Measurements from ENCODE around the gene LAMB1.

The LAMB1 gene

DNA sequence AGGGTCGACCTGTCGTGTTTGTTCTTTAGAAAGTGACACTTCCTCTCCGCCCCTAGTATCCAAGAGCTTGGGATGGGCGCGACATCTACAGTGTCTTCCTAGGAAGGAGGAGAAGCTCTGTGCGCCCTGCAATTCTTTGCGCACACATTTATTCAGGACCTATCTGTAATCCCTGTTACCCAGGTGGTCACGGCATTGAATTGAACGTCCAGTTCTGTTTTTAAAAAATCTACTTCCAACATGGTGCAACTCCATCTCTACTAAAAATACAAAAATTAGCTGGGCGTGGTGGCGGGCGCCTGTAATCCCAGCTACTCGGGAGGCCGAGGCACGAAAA lies 606 bp upstream of the LAMB1 start:
- H3K27me3 ChIP-seq (ENCODE audit: low read depth, low read length), result no peaks in the 10 kb centered on the region
- H2AFZ ChIP-seq (ENCODE audit: low read depth, low read length), result no peak overlapping the region
- H3K79me2 ChIP-seq (ENCODE audit: low read length), result no peaks in the 10 kb centered on the region
- no peak overlapping the region for H3K4me2 ChIP-seq (ENCODE audit: low read length)
- H3K9ac ChIP-seq (ENCODE audit: low read length), result no peak overlapping the region
- no peak for TF ChIP-seq EZH2phosphoT487 (IDR thresholded peaks at IDR 0.05; ENCODE audit: low read depth)
- TF ChIP-seq, protein P1, sequence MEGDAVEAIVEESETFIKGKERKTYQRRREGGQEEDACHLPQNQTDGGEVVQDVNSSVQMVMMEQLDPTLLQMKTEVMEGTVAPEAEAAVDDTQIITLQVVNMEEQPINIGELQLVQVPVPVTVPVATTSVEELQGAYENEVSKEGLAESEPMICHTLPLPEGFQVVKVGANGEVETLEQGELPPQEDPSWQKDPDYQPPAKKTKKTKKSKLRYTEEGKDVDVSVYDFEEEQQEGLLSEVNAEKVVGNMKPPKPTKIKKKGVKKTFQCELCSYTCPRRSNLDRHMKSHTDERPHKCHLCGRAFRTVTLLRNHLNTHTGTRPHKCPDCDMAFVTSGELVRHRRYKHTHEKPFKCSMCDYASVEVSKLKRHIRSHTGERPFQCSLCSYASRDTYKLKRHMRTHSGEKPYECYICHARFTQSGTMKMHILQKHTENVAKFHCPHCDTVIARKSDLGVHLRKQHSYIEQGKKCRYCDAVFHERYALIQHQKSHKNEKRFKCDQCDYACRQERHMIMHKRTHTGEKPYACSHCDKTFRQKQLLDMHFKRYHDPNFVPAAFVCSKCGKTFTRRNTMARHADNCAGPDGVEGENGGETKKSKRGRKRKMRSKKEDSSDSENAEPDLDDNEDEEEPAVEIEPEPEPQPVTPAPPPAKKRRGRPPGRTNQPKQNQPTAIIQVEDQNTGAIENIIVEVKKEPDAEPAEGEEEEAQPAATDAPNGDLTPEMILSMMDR (IDR thresholded peaks at IDR 0.05; ENCODE audit: low read depth, low read length), result no peak
- H3K4me1 ChIP-seq (ENCODE audit: low read length), result no peaks in the 10 kb centered on the region
- H3K27ac ChIP-seq (ENCODE audit: low read length), result no peak overlapping the region
- no peaks in the 10 kb centered on the region for H3K36me3 ChIP-seq (replicated peaks; ENCODE audit: low read depth, low read length)
- H4K20me1 ChIP-seq (ENCODE audit: insufficient read depth, low read length), result no peaks in the 10 kb centered on the region
- no peak overlapping the region for H3K4me3 ChIP-seq (ENCODE audit: low read length)
- H3K9me3 ChIP-seq (ENCODE audit: insufficient read depth, low read length), result no peaks in the 10 kb centered on the region

DNA sequence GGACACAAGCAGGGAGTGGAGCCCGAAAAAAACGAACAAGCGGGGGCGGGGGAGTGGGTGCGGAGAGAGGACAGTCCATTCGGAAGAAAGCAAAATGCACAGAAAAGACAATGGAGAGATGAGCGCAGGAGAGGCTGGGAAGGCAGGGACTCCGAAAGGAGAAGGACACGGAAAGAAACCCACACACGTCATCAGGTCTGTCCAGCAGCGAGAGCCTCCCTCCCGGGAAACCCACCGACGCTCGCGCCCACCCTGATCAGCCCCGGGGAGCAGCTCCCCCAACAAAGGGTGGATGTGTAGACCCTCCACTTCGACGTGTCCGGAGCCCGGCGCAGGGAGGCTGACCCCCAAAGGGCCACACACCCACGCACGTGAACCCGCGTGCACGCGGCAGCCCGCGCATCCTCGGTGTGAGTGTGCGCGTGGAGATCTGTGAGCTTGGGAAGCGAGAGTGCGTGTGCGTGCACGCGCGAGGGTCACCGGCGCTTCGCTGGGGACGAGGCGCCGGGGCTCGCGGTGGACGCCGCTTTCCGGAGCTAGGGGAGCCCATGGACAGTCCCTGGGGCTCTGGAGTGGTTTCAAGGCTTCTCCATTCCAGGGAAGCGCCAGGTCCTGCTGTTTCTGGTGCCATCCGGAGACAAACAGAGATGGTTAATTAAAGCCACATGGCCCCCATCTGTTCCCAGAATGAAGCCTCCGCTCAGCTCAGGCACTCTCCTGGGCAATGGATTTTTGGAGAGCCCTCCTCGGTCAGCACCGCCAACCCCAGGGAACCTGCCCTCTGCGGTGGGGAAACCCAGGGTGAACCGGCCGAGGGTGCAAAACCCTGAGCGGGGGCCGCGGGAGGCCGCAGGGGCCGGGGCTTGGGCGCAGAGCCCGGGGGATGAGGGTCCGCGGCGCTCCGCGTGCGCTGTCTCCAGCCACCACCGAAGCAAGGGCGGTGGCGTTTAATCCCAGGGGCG lies 916 bp downstream of the LAMB1 start:
- no peak for TF ChIP-seq EZH2phosphoT487 (IDR thresholded peaks at IDR 0.05; ENCODE audit: low read depth)
- TF ChIP-seq, protein P1 (IDR thresholded peaks at IDR 0.05; ENCODE audit: low read depth, low read length), result no peak
- no peaks in the 10 kb centered on the region for H3K27me3 ChIP-seq (ENCODE audit: low read depth, low read length)
- H3K4me3 ChIP-seq (ENCODE audit: low read length), result no peak overlapping the region
- H3K36me3 ChIP-seq (replicated peaks; ENCODE audit: low read depth, low read length), result no peaks in the 10 kb centered on the region
- H3K4me1 ChIP-seq (ENCODE audit: low read length), result no peaks in the 10 kb centered on the region
- H4K20me1 ChIP-seq (ENCODE audit: insufficient read depth, low read length), result no peaks in the 10 kb centered on the region
- H3K79me2 ChIP-seq (ENCODE audit: low read length), result no peaks in the 10 kb centered on the region
- H2AFZ ChIP-seq (ENCODE audit: low read depth, low read length), result no peak overlapping the region
- no peak overlapping the region for H3K27ac ChIP-seq (ENCODE audit: low read length)
- H3K9me3 ChIP-seq (ENCODE audit: insufficient read depth, low read length), result no peaks in the 10 kb centered on the region
- H3K4me2 ChIP-seq (ENCODE audit: low read length), result no peak overlapping the region
- H3K9ac ChIP-seq (ENCODE audit: low read length), result no peak overlapping the region

DNA sequence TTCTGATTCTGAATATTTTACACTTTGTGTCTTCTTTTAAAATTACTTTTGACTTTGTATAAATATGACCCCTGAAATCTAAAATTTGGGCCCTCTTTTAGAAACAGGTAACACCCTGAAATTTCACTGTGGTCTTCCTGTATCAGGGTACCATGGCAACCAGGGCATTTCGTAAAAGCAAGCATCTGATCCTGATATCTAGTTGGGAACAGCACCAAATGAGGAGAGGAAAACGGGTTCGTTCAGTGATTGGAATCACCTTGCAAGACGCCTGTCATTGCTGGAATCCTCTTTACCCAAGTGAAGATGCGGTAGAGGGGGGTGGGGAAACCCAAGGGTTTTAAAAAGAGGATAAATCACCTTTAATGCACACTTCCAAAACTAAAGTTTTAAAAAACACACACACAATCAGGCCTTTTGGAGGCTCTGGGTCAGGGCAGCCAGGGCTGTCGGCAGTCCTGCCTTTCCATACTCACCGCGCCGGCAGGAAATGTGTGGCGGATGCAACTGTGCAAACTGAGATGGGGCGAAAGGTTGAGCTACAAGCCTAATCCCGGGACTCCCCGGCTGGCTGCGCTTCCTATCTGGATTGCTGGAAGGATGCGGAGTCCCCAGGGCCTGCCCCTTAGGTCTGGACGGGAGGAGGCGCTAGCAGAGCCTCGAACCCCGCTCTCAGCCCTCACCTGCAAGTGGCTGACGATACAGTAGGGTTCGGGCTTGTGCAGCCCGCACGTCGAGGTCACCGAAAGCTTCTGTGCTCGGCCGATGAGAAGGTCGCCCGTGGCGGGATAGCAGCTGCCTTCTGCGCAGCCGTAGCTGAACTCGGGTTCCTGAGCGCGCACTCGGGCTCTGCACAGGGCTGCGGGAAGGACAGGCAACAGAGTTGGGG lies 1.8 kb downstream of the LAMB1 start:
- H3K79me2 ChIP-seq (ENCODE audit: low read length), result no peaks in the 10 kb centered on the region
- H2AFZ ChIP-seq (ENCODE audit: low read depth, low read length), result no peak overlapping the region
- H3K4me3 ChIP-seq (ENCODE audit: low read length), result no peak overlapping the region
- no peaks in the 10 kb centered on the region for H3K9me3 ChIP-seq (ENCODE audit: insufficient read depth, low read length)
- no peaks in the 10 kb centered on the region for H3K27me3 ChIP-seq (ENCODE audit: low read depth, low read length)
- no peak overlapping the region for H3K4me2 ChIP-seq (ENCODE audit: low read length)
- H3K36me3 ChIP-seq (replicated peaks; ENCODE audit: low read depth, low read length), result no peaks in the 10 kb centered on the region
- no peak for TF ChIP-seq EZH2phosphoT487 (IDR thresholded peaks at IDR 0.05; ENCODE audit: low read depth)
- TF ChIP-seq, protein P1 (IDR thresholded peaks at IDR 0.05; ENCODE audit: low read depth, low read length), result no peak
- H3K27ac ChIP-seq (ENCODE audit: low read length), result no peak overlapping the region
- H3K9ac ChIP-seq (ENCODE audit: low read length), result no peak overlapping the region
- no peaks in the 10 kb centered on the region for H3K4me1 ChIP-seq (ENCODE audit: low read length)
- H4K20me1 ChIP-seq (ENCODE audit: insufficient read depth, low read length), result no peaks in the 10 kb centered on the region

Measured in OCI-LY3 (cell line).